C4-2B (cell line): Measurements from ENCODE around the gene KDM3A.
"Not testable (repeated sequence)": the region's sequence is repeated elsewhere in the genome, so short reads cannot be mapped to it uniquely, and the experiment has no call there.

Source experiments
- H3K27ac ChIP-seq: fragments of 450-650 bp; 2 replicates; pipeline ENCODE4 v1.5.1; 2017
- ZFX ChIP-seq: fragments of 450-650 bp; IDR thresholded peaks from 2 replicates; pipeline ENCODE4 v1.6.1; 2017
- TF ChIP-seq, protein P1 (sequence below): fragments of 450-650 bp; conservative IDR thresholded peaks from 2 replicates; pipeline ENCODE4 v1.5.1; 2017; ENCODE audit warnings: mild to moderate bottlenecking

Gene KDM3A

DNA sequence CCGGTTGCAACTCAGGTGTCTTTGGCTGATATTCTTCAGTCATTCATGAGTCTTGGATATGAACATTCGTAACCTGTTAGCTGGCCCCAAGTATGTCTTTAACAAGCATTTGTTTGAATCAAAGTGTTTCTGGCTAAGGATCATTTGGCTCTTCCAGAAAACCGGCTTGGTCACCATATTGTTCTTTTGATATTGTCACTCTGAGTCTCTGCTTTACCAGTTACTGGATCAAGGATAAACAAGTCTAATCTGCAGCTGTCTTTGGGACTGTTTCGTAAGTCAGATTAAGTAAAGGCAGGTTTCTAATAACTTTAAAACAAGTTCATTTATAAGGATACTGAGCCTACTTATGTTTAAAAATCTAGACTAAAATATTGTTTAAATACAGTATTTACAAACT lies 49.1 kb downstream of the KDM3A start:
- TF ChIP-seq ZFX: no peak
- TF ChIP-seq, protein P1, sequence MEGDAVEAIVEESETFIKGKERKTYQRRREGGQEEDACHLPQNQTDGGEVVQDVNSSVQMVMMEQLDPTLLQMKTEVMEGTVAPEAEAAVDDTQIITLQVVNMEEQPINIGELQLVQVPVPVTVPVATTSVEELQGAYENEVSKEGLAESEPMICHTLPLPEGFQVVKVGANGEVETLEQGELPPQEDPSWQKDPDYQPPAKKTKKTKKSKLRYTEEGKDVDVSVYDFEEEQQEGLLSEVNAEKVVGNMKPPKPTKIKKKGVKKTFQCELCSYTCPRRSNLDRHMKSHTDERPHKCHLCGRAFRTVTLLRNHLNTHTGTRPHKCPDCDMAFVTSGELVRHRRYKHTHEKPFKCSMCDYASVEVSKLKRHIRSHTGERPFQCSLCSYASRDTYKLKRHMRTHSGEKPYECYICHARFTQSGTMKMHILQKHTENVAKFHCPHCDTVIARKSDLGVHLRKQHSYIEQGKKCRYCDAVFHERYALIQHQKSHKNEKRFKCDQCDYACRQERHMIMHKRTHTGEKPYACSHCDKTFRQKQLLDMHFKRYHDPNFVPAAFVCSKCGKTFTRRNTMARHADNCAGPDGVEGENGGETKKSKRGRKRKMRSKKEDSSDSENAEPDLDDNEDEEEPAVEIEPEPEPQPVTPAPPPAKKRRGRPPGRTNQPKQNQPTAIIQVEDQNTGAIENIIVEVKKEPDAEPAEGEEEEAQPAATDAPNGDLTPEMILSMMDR: no peak
- H3K27ac ChIP-seq: no peak overlapping the region

DNA sequence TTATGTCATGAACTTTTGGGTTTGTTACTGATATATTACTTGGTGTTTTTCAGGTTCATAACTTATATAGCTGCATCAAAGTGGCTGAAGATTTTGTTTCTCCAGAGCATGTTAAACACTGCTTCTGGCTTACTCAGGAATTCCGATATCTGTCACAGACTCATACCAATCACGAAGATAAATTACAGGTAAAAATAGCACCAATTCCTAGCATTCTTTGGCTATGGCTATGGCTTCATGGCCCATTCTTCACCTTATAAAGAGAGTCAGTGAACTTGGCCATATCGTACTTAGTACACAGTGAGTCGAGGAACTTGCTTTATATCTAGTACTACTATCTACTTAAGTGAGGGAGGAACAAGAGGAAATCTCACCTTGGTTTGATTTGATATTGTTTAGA lies 49.9 kb downstream of the KDM3A start:
- TF ChIP-seq, protein P1: no peak
- no peak for TF ChIP-seq ZFX
- H3K27ac ChIP-seq: no peak overlapping the region

DNA sequence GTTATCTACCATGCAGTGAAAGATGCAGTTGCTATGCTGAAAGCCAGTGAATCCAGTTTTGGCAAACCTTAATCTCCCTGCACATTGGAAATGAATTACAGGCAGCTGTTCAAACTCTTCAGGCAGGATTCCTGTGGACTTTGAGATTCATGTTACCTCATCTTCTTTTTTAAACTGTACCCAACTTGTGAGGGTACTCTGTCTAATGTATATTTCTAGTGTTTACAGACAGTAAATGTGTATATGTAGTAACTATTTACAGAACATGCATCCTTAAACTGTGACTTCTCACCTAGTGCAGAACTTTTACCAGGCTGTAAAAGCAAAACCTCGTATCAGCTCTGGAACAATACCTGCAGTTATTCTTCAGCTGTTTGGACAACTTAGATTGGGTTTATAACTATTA lies 50.9 kb downstream of the KDM3A start:
- H3K27ac ChIP-seq: no peak overlapping the region
- no peak for TF ChIP-seq ZFX
- TF ChIP-seq, protein P1: no peak

DNA sequence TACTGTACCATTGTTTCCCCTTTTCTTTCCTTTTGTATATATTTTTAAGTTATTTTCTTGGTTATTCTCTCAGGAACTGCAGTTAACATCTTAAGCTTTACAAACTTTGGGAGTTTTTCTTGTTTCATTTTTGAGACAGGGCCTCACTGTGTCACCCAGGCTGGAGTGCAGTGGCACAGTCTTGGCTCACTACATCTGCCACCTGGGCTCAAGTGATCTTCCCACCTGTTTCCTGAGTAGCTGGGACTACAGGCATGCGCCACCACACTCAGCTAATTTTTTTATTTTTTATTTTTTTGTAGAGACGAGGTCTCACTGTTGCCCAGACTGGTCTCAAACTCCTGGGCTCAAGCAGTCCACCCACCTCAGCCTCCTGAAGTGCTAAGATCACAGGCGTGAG lies 55.2 kb downstream of the KDM3A start:
- H3K27ac ChIP-seq: not testable (repeated sequence)

DNA sequence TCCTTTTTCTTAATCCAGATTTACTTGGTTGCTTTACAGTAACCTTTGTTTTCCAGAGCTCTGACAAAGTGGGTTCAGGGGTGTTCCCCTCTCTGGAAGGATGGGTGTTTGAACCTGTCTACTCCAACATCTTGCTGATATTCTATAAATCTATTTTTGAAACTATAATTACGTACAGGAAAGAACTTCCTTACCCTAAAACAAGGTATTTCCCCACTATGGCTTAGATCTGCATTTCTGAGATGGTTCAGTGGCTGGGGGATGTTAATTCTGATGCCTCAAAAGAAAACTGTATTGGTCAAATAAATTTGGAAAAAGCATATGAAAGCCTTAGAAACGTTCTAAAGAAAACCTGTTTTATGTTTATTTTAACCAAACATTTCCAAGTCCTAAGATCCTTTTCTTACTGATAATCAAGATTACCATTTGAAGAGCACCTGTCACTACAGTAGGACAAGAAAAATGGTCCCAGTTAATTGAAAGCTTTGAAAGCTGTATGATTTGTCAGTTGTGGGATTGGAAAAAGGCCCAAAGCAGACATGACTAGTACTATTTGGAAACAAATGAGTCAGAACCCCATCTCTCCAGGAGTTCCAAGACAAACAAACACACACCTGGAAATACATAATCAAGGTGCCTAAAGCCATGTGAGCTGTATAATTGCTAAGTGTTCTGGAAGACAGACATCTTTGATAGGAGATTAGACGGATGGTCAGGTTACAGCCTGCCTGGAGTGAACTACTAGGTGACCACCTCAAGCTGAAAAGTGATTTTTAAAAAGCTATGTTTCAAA lies 57.5 kb downstream of the KDM3A start:
- TF ChIP-seq, protein P1: no peak
- no peak for TF ChIP-seq ZFX

DNA sequence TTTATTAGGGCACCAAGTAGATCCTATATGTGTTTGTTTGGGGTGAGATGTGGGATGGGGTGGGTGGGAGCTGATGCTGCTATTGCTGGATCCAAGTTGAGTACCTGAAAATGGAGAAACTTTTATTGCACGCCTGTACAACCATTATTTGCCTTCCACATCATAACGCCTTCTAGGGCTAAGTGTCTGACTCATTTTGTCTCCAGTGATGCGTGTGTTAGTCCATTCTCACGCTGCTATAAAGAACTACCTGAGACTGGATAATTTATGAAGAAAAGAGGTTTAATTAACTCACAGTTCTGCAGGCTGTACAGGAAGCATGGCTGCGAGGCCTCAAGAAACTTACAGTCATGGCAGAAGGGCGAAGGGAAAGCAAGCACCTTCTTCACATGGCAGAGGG lies 58.2 kb downstream of the KDM3A start:
- TF ChIP-seq, protein P1: no peak
- TF ChIP-seq ZFX: no peak
- no peak overlapping the region for H3K27ac ChIP-seq

More for the DNA sequence above, 57.5 kb downstream of the KDM3A start:
- no peak overlapping the region for H3K27ac ChIP-seq

DNA sequence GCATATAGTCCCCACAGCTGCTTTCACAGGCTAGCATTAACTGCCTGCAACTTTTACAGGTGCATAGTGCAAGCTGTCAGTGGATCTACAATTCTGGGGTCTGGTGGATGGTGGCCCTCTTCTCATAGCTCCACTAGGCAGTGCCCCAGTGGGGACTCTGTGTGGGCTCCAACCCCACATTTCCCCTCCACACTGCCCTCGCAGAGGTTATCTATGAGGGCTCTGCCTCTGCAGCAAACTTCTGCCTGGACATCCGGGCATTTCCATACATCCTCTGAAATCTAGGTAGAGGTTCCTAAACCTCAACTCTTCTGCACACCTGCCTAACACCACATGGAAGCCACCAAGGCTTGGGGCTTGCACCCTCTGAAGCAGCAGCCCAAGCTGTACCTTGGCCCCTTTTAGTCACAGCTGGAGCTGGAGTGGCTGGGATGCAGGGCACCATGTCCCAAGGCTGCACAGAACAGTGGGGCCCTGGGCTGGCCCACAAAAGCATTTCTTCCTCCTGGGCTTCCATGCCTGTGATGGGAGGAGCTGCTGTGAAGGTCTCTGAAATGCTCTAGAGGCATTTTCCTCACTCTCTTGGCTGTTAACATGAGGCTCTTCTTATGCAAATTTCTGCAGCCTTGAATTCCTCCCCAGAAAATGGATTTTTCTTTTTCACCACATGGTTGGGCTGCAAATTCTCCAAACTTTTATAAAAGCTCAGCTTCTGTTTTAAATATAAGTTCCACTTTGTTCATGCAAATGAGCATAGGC lies 59.3 kb downstream of the KDM3A start:
- no peak for TF ChIP-seq ZFX
- TF ChIP-seq, protein P1: no peak
- H3K27ac ChIP-seq: no peak overlapping the region
